Activated CD8-positive, alpha-beta T cell treated with anti-CD3 and anti-CD28 coated beads for 36 hours (primary cell): ENCODE measurements around the gene ATRNL1. TPM values are rescaled to one million over a fixed set of nuclear protein-coding genes. Genes with fewer than 3 reads are reported as not detected.

Experiments
- ATAC-seq: fragments of 200-7000 bp; cut with Tn5 transposase; one replicate; pipeline ENCODE4 v1.10.0; 2021; ENCODE audit warnings: mild to moderate bottlenecking, moderate library complexity
- CTCF ChIA-PET: fragments of 350-600 bp; sonication (Branson Sonifier 250); formaldehyde crosslinking; loops from one replicate; lab custom pipeline; 2021; ENCODE audit warnings: antibody characterized with exemption; lab: Charles Lee
- POLR2A ChIA-PET: fragments of 350-600 bp; sonication (Branson Sonifier 250); formaldehyde crosslinking; loops from one replicate; lab custom pipeline; 2021; ENCODE audit warnings: antibody characterized with exemption; lab: Charles Lee
- DNase-seq: peaks from one replicate; pipeline ENCODE4 v3.0.0-alpha.2; 2020
- H3K27ac Mint-ChIP-seq: one replicate; pipeline ENCODE4 v1.8.0; 2021; ENCODE audit warnings: mild to moderate bottlenecking, mixed read lengths
- H3K27me3 Mint-ChIP-seq: one replicate; pipeline ENCODE4 v1.8.0; 2021; ENCODE audit warnings: mixed read lengths
- H3K36me3 Mint-ChIP-seq: one replicate; pipeline ENCODE4 v1.8.0; 2021; ENCODE audit warnings: low read depth, mixed read lengths
- H3K4me1 Mint-ChIP-seq: one replicate; pipeline ENCODE4 v1.8.0; 2021; ENCODE audit warnings: low read depth, mixed read lengths
- H3K4me3 Mint-ChIP-seq: one replicate; pipeline ENCODE4 v1.8.0; 2021; ENCODE audit warnings: mild to moderate bottlenecking, moderate library complexity, mixed read lengths
- H3K9me3 Mint-ChIP-seq: one replicate; pipeline ENCODE4 v1.8.0; 2021; ENCODE audit warnings: mixed read lengths
- CTCF ChIP-seq: fragments of 200-600 bp; IDR thresholded peaks from one replicate; pipeline ENCODE4 v1.8.0; 2022; ENCODE audit warnings: antibody characterized with exemption, mild to moderate bottlenecking
- intact Hi-C: fragments of 100-400 bp; cut with micrococcal nuclease; formaldehyde crosslinking; loops from one replicate; pipeline ENCODE4 v1.10.0; 2022
- total RNA-seq, 2 experiments: library from RNA; stranded (reverse); gene quantifications; one replicate each; pipeline ENCODE4 v1.2.3, GENCODE V29; 2021

Gene ATRNL1
- total RNA-seq, 2 experiments from 2014 or later: not detected

- Mint-ChIP-seq H3K4me1 (no peaks in the 10 kb centered on the region), H3K27ac (no peak overlapping the region), H3K9me3 (no peaks in the 10 kb centered on the region), H3K4me3 (no peak overlapping the region), H3K36me3 (no peaks in the 10 kb centered on the region), H3K27me3 (peaks cover 13% of the 10 kb centered on the region)
- POLR2A ChIA-PET: no interaction called here
- no peak for TF ChIP-seq CTCF
- intact Hi-C loops: no loop called here
- no peak for DNase-seq
- CTCF ChIA-PET: no interaction called here
- ATAC-seq: no peak
These were observed 25.2 kb downstream of the ATRNL1 start for GRCh38 chr10:115118346-115118745.

DNA sequence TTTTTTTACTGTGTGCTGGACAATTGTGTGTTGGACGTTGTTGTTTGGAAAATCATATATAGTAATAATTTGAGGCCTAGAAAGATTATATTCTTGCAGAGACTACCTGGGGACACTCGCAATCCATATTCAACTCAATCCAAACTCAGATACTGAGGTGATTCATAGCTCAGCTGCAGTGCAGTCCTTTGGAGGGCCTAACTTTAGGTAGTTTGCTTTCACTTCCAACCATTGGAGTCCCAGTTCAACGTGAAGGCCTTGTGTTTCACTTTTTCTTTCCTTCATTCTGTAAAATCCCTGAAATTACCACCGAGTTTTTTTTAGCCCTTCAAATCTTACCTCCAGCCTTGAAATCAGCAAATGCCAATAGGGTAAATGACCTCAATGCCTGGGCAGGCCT lies 32.3 kb downstream of the ATRNL1 start:
- Mint-ChIP-seq H3K4me3 (no peak overlapping the region), H3K9me3 (no peaks in the 10 kb centered on the region), H3K27ac (no peak overlapping the region), H3K27me3 (peaks cover 2% of the 10 kb centered on the region), H3K36me3 (no peaks in the 10 kb centered on the region), H3K4me1 (no peaks in the 10 kb centered on the region)
- intact Hi-C loops: no loop called here
- no peak for TF ChIP-seq CTCF
- ChIA-PET POLR2A (no interaction called here), CTCF (interaction anchor here (0.8 kb wide), 1 partner anchor 248 kb away, joined by 4 read pairs; no protein-coding TSS in a partner anchor)
- no peak for DNase-seq
- ATAC-seq: no peak

- no peak for DNase-seq
- intact Hi-C loops: loop anchor here (2.0 kb wide), 1 partner anchor 253 kb away; no protein-coding TSS in a partner anchor
- Mint-ChIP-seq H3K4me3 (no peak overlapping the region), H3K27ac (no peak overlapping the region), H3K4me1 (no peaks in the 10 kb centered on the region), H3K27me3 (peaks cover 7% of the 10 kb centered on the region), H3K36me3 (no peaks in the 10 kb centered on the region), H3K9me3 (no peaks in the 10 kb centered on the region)
- CTCF ChIA-PET: interaction anchor here (1.0 to 1.5 kb wide), 11 partner anchors 10 to 826 kb away, joined by 3 to 14 read pairs (median 4); no protein-coding TSS in a partner anchor
- no peak for ATAC-seq
- POLR2A ChIA-PET: no interaction called here
- TF ChIP-seq CTCF: peak; percentile 43
These were observed 36.6 kb downstream of the ATRNL1 start for GRCh38 chr10:115129752-115130151.

GRCh38 chr10:115136616-115137015 lies 43.5 kb downstream of the ATRNL1 start:
- ChIA-PET POLR2A (no interaction called here), CTCF (interaction anchor here (1.4 kb wide), 1 partner anchor 260 kb away, joined by 4 read pairs; no protein-coding TSS in a partner anchor)
- Mint-ChIP-seq H3K27me3 (peaks cover 11% of the 10 kb centered on the region), H3K4me3 (no peak overlapping the region), H3K27ac (no peak overlapping the region), H3K9me3 (peaks cover 3% of the 10 kb centered on the region), H3K4me1 (no peaks in the 10 kb centered on the region), H3K36me3 (no peaks in the 10 kb centered on the region)
- no peak for DNase-seq
- no peak for TF ChIP-seq CTCF
- intact Hi-C loops: no loop called here
- ATAC-seq: no peak

DNA sequence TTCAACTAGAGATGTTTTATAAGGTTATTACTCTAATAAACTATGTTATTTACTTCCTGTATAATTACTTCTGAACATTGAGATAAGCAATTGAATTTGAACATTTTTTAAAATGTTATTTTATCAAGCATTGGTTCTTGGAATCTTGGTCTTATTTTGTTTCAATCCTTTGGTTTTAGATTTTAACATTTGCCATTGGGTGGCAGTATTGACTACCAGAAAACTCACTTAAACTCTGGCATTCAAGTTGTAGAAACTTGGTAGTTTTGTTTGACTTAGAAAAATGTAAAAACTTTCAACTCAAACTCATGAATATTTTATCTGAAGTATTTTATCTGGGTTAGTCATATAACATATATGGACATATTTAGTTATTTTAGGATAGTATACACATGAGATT lies 48.1 kb downstream of the ATRNL1 start:
- Mint-ChIP-seq H3K9me3 (peaks cover 3% of the 10 kb centered on the region), H3K27ac (no peak overlapping the region), H3K27me3 (no peaks in the 10 kb centered on the region), H3K36me3 (no peaks in the 10 kb centered on the region), H3K4me1 (no peaks in the 10 kb centered on the region), H3K4me3 (no peak overlapping the region)
- POLR2A ChIA-PET: no interaction called here
- intact Hi-C loops: no loop called here
- no peak for TF ChIP-seq CTCF
- no peak for ATAC-seq
- CTCF ChIA-PET: interaction anchor here (0.8 kb wide), 1 partner anchor 1245 kb away, joined by 4 read pairs; no protein-coding TSS in a partner anchor
- DNase-seq: no peak
